MM.1S (cell line): ENCODE results near the gene HNRNPC.
A peak's percentile ranks its signal among the peaks of the same experiment; 100 is the strongest.

Experiments used
- DNase-seq: peaks from one replicate; pipeline ENCODE4 v3.0.0-alpha.2; 2015
- H2AFZ ChIP-seq: fragments of 300-600 bp; sonication (generic); 2 replicates; pipeline ENCODE4 v1.6.0; 2016; ENCODE audit warnings: antibody characterized with exemption, low read length
- H3F3A ChIP-seq: fragments of 300-600 bp; sonication (generic); 2 replicates; pipeline ENCODE4 v1.6.1; 2016; ENCODE audit warnings: mild to moderate bottlenecking, antibody characterized with exemption, low read length, moderate library complexity, mixed read lengths; ENCODE audit not compliant: insufficient read depth
- H3K27ac ChIP-seq: fragments of 300-600 bp; sonication (generic); 2 replicates; pipeline ENCODE4 v1.5.1; 2016; ENCODE audit warnings: mild to moderate bottlenecking, low read length
- H3K27me3 ChIP-seq: fragments of 300-600 bp; sonication (generic); replicated peaks from 2 replicates; pipeline ENCODE4 v1.6.0; 2016; ENCODE audit warnings: low read length; ENCODE audit not compliant: insufficient read depth
- H3K36me3 ChIP-seq: fragments of 300-600 bp; sonication (generic); replicated peaks from 2 replicates; pipeline ENCODE4 v1.6.1; 2016; ENCODE audit warnings: mild to moderate bottlenecking, low read length, mixed read lengths; ENCODE audit not compliant: insufficient read depth
- H3K4me1 ChIP-seq: fragments of 300-600 bp; sonication (generic); 2 replicates; pipeline ENCODE4 v1.6.1; 2016; ENCODE audit warnings: low read length, mixed read lengths
- H3K4me2 ChIP-seq: fragments of 300-600 bp; sonication (generic); 2 replicates; pipeline ENCODE4 v1.6.0; 2016; ENCODE audit warnings: low read depth, low read length
- H3K4me3 ChIP-seq: fragments of 300-600 bp; sonication (generic); 2 replicates; pipeline ENCODE4 v1.5.1; 2016; ENCODE audit warnings: low read length, mixed read lengths
- H3K79me2 ChIP-seq: fragments of 300-600 bp; sonication (generic); 2 replicates; pipeline ENCODE4 v1.6.1; 2016; ENCODE audit warnings: mixed run types, low read length, mixed read lengths
- H3K9ac ChIP-seq: fragments of 300-600 bp; sonication (generic); 2 replicates; pipeline ENCODE4 v1.6.1; 2016; ENCODE audit warnings: low read length, mixed read lengths
- H3K9me2 ChIP-seq: fragments of 300-600 bp; sonication (generic); replicated peaks from 2 replicates; pipeline ENCODE4 v1.6.1; 2016; ENCODE audit warnings: mild to moderate bottlenecking, low read length, mixed read lengths; ENCODE audit not compliant: insufficient read depth
- H3K9me3 ChIP-seq: fragments of 300-600 bp; sonication (generic); replicated peaks from 2 replicates; pipeline ENCODE4 v1.6.1; 2016; ENCODE audit warnings: mild to moderate bottlenecking, low read length, mixed read lengths; ENCODE audit not compliant: insufficient read depth
- H4K20me1 ChIP-seq: fragments of 300-600 bp; sonication (generic); 2 replicates; pipeline ENCODE4 v1.6.1; 2016; ENCODE audit warnings: mild to moderate bottlenecking, low read length, moderate library complexity, mixed read lengths; ENCODE audit not compliant: insufficient read depth
- EZH2 ChIP-seq: fragments of 300-600 bp; sonication (generic); optimal IDR thresholded peaks from 2 replicates; pipeline ENCODE3; 2017; ENCODE audit warnings: low read depth, mild to moderate bottlenecking, antibody characterized with exemption, low read length, mixed read lengths
- EZH2phosphoT487 ChIP-seq: fragments of 300-600 bp; sonication (generic); IDR thresholded peaks from 2 replicates; pipeline ENCODE4 v1.6.1; 2018; ENCODE audit warnings: antibody characterized with exemption, low read length
- TF ChIP-seq, protein P1 (sequence below): fragments of 300-600 bp; sonication (generic); IDR thresholded peaks from 2 replicates; pipeline ENCODE4 v1.5.1; 2016; ENCODE audit warnings: antibody characterized with exemption, low read length, mixed read lengths

The HNRNPC gene

GRCh38 chr14:21268617-21269251 lies 508 bp downstream of the HNRNPC start:
- Histone ChIP-seq H2AFZ (no peak overlapping the region), H3K9me3 (no peaks in the 10 kb centered on the region), H3K4me2 (peak overlapping the region; percentile 68), H3K27ac (peak overlapping the region; percentile 81), H3K4me3 (peak overlapping the region; percentile 86), H3F3A (peaks cover 52% of the 10 kb centered on the region), H3K79me2 (peaks cover 55% of the 10 kb centered on the region), H3K36me3 (no peaks in the 10 kb centered on the region), H3K9ac (peak overlapping the region; percentile 97), H3K27me3 (no peaks in the 10 kb centered on the region), H4K20me1 (peaks cover 33% of the 10 kb centered on the region), H3K4me1 (peaks cover 20% of the 10 kb centered on the region), H3K9me2 (no peaks in the 10 kb centered on the region)
- peak; percentile 26 for DNase-seq
- TF ChIP-seq, protein P1, sequence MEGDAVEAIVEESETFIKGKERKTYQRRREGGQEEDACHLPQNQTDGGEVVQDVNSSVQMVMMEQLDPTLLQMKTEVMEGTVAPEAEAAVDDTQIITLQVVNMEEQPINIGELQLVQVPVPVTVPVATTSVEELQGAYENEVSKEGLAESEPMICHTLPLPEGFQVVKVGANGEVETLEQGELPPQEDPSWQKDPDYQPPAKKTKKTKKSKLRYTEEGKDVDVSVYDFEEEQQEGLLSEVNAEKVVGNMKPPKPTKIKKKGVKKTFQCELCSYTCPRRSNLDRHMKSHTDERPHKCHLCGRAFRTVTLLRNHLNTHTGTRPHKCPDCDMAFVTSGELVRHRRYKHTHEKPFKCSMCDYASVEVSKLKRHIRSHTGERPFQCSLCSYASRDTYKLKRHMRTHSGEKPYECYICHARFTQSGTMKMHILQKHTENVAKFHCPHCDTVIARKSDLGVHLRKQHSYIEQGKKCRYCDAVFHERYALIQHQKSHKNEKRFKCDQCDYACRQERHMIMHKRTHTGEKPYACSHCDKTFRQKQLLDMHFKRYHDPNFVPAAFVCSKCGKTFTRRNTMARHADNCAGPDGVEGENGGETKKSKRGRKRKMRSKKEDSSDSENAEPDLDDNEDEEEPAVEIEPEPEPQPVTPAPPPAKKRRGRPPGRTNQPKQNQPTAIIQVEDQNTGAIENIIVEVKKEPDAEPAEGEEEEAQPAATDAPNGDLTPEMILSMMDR = no peak
- TF ChIP-seq EZH2 = no peak
- TF ChIP-seq EZH2phosphoT487 = no peak

- TF ChIP-seq, protein P1 = no peak
- TF ChIP-seq EZH2 (no peak), EZH2phosphoT487 (no peak)
- peaks cover 24% of the 10 kb centered on the region for H3K4me1 ChIP-seq
- peaks cover 56% of the 10 kb centered on the region for H3F3A ChIP-seq
- peak overlapping the region; percentile 97 for H3K9ac ChIP-seq
- DNase-seq = no peak
- no peak overlapping the region for H2AFZ ChIP-seq
- H3K4me2 ChIP-seq = peak overlapping the region; percentile 68
- no peaks in the 10 kb centered on the region for H3K36me3 ChIP-seq
- no peaks in the 10 kb centered on the region for H3K27me3 ChIP-seq
- H3K9me3 ChIP-seq = no peaks in the 10 kb centered on the region
- H3K4me3 ChIP-seq = peak overlapping the region; percentile 86
- peak overlapping the region; percentile 81 for H3K27ac ChIP-seq
- peaks cover 62% of the 10 kb centered on the region for H3K79me2 ChIP-seq
- H4K20me1 ChIP-seq = peaks cover 39% of the 10 kb centered on the region
- H3K9me2 ChIP-seq = no peaks in the 10 kb centered on the region
These were observed 1.2 kb downstream of the HNRNPC start for GRCh38 chr14:21267886-21268616.

DNA sequence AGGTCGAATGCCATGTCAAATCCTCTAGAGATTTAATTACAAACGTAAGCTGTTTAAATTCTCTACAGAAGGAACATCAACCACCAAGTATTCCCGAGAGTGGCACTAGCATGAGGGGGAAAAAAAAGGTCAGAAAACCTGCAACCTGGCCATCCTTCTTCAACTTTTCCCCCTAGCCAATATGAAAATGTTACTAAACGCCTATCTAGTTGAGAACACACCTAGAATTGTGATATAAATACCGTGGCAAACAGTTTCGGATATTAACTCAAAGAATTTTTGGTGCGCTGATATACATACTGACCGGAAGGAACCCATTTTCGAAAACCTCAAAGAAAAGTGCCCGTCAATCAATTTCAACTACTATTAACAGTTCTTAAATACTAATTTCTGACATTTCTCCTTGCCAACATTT lies 1.8 kb downstream of the HNRNPC start:
- peaks cover 56% of the 10 kb centered on the region for H3F3A ChIP-seq
- peaks cover 67% of the 10 kb centered on the region for H3K79me2 ChIP-seq
- peaks cover 26% of the 10 kb centered on the region for H3K4me1 ChIP-seq
- no peaks in the 10 kb centered on the region for H3K9me3 ChIP-seq
- TF ChIP-seq EZH2phosphoT487 = no peak
- TF ChIP-seq, protein P1 = no peak
- no peak for TF ChIP-seq EZH2
- peaks cover 42% of the 10 kb centered on the region for H4K20me1 ChIP-seq
- H3K9ac ChIP-seq = peak overlapping the region; percentile 97; the same call in 1 of the 2 replicates
- peak; percentile 77 for DNase-seq
- no peaks in the 10 kb centered on the region for H3K9me2 ChIP-seq
- peak overlapping the region; percentile 81 for H3K27ac ChIP-seq
- H3K4me2 ChIP-seq = peak overlapping the region; percentile 68
- H2AFZ ChIP-seq = no peak overlapping the region
- H3K4me3 ChIP-seq = peak overlapping the region; percentile 86
- peaks cover 2% of the 10 kb centered on the region for H3K36me3 ChIP-seq
- H3K27me3 ChIP-seq = no peaks in the 10 kb centered on the region
